DOHH2 (cell line): ENCODE data around the gene B3GAT2.

ENCODE experiments used
- CTCF ChIP-seq: fragments of 200-600 bp; sonication (generic); IDR thresholded peaks from one replicate; pipeline ENCODE4 v1.5.1; 2014; ENCODE audit warnings: antibody characterized with exemption, mild to moderate bottlenecking, low read depth, low read length; ENCODE audit not compliant: poor library complexity, severe bottlenecking
- EZH2phosphoT487 ChIP-seq: fragments of 200-600 bp; sonication (generic); IDR thresholded peaks from 2 replicates; pipeline ENCODE4 v1.6.1; 2017; ENCODE audit warnings: borderline replicate concordance, mild to moderate bottlenecking, antibody characterized with exemption, low read length, moderate library complexity, mixed read lengths

- no peak for TF ChIP-seq EZH2phosphoT487
- TF ChIP-seq CTCF: no peak
Measured at GRCh38 chr6:70879496-70879895, 77.4 kb downstream of the B3GAT2 start.
